Right forelimb (tissue), 1 donor: ENCODE measurements around the gene FBXL19.

Experiments
- DNase-seq: peaks from one replicate; pipeline ENCODE4 v3.0.0-alpha.2; 2018

Gene FBXL19

GRCh38 chr16:30946671-30947540 is 23.5 kb downstream of the FBXL19 start:
- DNase-seq: no peak

DNA sequence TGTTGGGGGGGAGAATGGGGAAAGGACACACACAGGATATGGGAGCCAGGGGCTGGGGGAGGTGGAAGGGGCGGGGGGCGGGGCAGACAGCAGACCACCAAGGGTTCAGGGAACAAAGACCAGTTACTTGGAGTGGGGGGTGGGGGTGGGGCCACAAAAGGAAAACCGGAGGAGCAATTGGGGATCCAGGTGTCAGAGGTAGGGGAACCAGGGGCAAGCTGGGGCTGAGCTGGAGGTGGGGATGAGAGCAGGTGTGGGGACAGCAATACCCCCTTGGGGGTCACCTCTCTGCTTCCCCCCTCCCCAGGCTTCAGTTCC is 24.1 kb downstream of the FBXL19 start:
- DNase-seq: no peak

DNA sequence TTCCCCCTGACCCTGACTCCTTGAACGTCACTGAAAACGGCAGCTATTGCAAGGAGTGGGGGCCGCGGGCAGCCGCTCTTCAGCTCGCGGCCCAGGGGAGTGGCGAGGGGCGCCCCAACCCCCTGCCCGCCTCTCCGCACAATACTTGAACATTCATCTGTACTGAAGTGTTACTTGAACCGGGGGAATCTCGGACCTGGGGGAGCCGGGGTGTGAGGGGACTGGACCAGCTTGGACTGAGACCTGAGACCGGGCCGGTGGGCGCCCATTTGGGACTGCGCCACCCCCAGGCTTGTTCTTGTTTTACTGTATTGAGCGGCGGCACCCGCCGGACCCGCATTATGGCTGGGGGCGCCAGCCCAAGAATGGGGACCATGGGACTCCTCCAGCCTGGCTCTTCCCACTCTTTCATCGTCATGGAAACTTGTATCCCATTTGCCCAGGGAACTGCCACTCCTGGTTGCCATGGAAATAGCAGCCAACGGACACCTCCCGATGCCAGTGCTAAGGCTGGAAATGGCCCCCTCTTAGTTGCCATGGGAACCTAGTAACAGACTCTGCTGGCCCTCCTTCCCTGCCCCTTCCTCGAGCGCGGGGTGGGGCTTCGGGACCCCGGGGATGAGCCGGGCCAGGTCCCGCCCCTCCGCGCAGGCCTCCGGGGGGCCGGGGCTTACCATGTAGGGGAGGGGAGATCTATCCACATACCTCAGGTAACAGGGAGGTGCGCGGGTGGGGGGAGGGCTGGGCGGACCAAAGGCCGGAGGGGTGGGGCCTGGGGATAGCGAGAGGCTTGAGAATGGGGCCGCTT is 24.7 kb downstream of the FBXL19 start:
- peak; percentile 93 for DNase-seq

DNA sequence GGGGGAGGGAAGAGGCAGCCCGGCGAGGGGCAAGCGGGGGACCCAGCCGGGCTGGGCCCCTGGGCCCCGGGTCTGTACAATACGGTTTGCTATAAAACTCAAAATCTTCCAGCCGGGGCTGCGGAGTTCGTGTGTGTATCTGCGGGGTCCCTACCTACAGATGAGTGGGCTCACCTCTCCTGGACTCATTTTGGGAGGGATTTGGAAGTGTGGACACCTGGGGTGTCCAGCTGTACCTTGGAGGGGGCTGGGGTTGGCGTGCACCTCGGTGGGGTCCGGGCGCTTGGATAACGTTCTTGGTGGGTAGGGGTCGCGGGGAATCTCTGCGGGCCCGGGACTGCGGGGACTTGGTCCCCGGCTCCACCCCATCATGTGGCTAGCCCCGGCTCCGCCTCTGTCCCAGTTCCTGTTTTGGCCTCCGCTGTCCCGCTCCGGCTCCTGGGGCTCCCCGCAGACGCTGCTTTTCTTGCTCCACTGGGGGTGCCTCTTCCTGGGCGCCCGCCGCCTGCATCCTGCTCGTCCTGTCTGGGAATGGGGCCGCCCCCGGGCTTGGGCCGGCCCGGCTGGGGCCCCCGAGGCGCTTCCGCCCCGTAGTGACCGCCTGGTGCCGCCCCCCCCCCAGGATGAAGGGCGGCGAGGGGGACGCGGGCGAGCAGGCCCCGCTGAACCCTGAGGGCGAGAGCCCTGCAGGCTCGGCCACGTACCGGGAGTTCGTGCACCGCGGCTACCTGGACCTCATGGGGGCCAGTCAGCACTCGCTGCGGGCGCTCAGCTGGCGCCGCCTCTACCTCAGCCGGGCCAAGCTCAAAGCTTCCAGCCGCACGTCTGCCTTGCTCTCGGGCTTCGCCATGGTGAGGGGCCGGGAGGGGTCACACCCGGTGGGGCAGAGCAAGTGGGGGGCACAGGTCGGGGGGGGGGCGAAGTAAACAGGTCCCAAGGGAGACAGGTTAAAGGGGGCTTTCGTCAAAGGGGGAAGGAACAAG is 25.6 kb downstream of the FBXL19 start, which contains the start of gene ORAI3:
TSS of gene ORAI3 (plus strand) at position 402 of the 983 bp plus-strand sequence. CDS start at position 624, 222 bp downstream.
- DNase-seq: peak; percentile 81

GRCh38 chr16:30949650-30950515 is 26.5 kb downstream of the FBXL19 start:
- peak; percentile 70 for DNase-seq

GRCh38 chr16:30950516-30951065 is 27.2 kb downstream of the FBXL19 start:
- no peak for DNase-seq

DNA sequence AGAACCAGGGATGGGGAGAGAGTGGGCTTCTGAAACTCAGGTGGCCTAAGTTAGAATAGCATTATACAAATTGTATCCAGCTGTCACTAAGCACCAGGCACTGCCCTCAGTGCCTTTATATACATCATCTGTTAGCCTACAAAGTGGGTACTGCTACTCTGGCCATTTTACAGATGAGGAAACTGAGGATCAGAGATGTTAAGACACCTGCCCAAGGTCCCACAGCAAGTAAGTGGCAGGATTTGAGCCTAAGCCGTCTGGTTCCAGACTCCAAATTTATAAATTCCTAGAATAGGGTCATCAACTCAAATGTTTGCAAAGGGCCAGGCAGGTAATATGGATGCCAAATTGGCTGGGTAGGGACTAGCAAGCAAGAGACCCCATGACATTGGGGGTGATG is 27.8 kb downstream of the FBXL19 start:
- DNase-seq: no peak

GRCh38 chr16:30951750-30952149 is 28.4 kb downstream of the FBXL19 start:
- no peak for DNase-seq

DNA sequence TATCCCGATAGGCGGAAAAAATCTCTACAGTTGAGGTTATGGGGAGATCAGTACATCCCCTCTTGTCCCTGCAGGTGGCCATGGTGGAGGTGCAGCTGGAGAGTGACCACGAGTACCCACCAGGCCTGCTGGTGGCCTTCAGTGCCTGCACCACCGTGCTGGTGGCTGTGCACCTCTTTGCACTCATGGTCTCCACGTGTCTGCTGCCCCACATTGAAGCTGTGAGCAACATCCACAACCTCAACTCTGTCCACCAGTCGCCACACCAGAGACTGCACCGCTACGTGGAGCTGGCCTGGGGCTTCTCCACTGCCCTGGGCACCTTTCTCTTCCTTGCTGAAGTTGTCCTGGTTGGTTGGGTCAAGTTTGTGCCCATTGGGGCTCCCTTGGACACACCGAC is 29.7 kb downstream of the FBXL19 start:
- DNase-seq: no peak

- DNase-seq: peak; percentile 74
These were observed 30.2 kb downstream of the FBXL19 start for GRCh38 chr16:30953511-30954124.

DNA sequence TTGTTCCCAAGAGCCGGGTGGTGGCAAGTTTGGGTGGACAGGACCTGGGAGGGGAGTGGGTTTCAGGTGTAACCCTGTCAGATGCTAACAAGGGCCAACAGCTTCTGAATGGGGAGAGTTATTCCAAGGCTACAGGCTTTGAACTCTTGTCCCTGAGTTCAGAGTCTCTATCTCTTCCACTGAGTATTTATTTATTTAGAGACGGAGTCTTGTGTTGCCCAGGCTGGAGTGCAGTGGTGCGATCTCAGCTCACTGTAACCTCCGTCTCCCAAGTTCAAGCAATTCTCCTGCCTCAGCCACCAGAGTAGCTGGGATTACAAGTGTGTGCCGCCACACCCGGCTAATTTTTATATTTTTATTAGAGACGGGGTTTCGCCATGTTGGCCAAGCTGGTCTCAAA is 31.6 kb downstream of the FBXL19 start:
- DNase-seq: no peak

DNA sequence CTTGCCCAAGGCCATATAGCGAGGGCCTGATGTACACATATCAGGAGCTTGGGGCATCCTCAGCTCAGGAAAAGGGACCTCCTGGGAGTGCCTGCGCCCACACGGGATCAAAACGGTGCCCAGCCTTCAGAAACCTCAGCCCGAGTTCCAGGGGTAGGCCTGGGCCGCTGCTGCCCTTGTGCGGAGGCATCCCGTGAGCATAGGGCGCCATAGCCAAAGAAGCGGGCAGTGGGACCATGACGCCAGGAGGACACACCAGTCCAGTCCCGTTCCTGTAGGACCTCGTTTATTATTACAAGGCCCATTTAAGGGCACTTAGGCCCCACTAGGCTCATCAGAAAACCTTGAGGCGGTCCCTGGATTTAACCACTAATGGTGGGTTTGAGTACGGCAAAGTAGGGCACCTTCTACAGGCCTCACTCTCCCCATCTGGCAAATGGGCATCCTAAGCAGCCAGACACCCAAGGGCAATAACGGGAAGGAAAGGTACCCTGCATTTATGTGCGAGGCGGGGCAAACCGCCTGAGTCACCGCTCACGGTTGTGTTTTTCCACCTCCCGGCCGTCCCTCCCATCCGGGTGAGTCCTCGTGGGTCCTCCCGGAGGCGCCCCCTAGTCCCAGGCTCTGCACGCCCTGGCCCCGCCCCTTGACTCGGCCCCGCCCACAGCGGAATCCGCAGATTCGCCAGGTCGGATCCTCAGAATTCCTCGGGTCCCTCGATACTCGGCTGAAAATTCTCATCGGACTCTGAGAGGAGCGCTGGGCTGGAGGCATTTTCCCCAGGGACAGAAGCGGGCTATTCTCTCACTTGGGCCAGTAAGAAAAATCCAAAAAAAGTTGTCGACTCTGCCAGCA is 33.5 kb downstream of the FBXL19 start:
- peak; percentile 90 for DNase-seq

DNA sequence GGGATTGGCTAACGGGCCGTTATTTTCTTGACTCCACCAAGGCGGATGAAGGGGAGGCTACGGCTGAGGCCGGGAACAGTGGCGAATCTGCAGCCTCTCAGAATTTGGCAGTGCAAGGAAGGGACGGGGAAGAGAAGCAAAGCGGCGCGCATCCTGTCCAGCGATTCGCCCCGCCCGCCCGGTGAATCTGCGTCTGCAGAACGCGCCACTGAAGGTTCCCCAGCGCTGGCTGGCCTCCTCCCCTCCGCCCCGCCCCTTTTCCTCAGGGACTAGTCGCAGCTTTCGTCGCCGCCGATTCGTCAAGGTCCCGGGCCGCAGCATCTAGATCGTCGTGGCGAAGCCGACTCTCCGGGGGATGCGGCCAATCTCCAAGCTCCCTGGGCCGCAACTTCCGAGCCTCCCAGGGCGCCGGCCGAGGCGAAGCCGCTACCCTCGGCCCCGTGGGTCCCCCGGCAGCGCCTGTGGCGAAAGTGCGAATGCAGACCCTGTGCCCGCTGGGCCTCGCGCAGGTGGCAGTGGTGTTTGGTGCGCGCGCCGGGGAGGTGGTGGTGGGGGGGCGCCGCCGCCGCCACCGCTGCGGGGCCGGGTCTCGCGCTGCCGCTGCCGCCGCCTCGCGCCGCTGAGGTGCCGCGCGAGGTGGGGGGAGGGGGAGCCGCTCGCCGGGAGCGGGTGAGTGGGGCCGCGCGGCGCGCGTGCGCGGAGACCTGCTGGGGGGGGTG is 34.2 kb downstream of the FBXL19 start, which contains the start of gene SETD1A:
TSS of gene SETD1A (plus strand) at position 299 of the 719 bp plus-strand sequence. CDS start 978 bp downstream, outside the sequence.
- peak; percentile 97 for DNase-seq

GRCh38 chr16:30958175-30959079 is 35.1 kb downstream of the FBXL19 start:
- DNase-seq: no peak

GRCh38 chr16:30961384-30961783 is 38.0 kb downstream of the FBXL19 start:
- DNase-seq: no peak

DNA sequence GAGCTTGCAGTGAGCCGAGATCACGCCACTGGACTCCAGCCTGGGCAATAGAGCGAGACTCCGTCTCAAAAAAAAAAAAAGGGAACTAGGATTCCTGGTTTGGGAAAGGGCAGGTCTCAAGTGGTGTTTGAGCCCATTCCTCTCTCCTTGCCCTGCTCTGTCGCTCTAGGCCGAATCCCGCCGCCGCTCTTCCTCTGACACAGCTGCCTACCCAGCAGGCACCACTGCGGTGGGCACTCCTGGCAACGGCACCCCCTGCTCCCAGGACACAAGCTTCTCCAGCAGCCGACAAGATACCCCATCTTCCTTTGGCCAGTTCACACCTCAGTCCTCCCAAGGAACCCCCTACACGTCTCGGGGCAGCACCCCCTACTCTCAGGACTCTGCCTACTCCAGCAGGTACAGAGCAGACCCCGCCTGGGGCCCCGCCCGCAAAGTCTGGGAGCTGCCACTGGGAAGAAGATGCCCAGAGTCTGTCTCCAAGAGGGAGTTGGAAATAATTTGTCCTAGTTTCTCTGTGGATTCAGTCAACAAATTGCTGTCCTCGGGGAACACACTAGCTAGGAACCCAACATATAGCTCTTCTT is 40.6 kb downstream of the FBXL19 start:
- DNase-seq: no peak

DNA sequence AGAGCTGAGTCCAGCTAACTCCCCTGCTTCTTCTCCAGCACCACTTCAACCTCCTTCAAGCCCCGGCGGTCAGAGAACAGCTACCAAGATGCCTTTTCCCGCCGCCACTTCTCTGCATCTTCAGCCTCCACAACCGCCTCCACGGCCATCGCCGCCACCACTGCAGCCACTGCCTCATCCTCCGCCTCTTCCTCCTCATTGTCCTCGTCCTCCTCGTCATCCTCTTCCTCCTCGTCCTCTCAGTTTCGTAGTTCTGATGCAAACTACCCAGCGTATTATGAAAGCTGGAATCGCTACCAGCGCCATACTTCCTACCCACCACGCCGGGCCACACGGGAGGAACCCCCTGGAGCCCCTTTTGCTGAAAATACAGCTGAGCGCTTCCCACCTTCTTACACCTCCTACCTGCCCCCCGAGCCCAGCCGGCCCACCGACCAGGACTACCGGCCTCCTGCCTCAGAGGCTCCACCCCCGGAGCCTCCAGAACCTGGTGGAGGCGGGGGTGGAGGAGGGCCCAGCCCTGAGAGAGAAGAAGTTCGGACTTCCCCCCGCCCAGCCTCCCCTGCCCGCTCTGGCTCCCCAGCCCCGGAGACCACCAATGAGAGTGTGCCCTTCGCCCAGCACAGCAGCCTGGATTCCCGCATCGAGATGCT is 41.3 kb downstream of the FBXL19 start:
- no peak for DNase-seq
